Stromal cell of bone marrow (primary cell): ENCODE measurements around the gene KCNAB1.
"Not testable (repeated sequence)": the region's sequence is repeated elsewhere in the genome, so short reads cannot be mapped to it uniquely, and the experiment has no call there.

Source experiments
- DNase-seq: peaks from one replicate; pipeline ENCODE4 v3.0.0-alpha.2; 2012; ENCODE audit warnings: low read depth

Gene KCNAB1

DNA sequence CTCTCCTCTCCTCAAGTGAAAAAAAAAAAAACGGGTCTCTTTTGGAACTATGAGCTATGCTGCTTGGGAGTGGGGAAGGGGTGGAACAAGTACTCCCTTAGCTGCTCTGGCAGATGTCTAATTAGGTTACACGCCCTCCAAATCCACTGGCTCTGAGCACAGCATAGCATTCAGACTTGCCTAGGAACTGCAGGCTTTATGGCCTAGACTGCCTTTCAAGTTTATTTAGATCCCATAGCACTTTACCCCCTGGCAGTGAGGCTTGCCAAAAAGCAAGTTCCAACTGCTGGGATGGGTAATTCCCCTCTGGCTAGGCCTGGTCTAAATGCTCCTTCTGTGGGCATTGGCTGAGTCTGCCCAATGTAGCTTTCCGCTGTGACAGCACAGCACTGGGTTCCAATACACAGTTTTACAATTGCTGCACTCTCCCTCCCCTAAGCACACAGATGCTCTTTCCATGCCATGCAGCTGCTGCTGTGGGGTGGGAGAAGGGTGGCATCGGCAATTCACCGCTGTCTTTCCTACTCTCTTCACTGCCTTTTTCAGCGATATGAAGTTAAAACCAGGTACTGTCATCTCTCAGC, 152.8 kb downstream of the KCNAB1 start:
- no peak for DNase-seq

DNA sequence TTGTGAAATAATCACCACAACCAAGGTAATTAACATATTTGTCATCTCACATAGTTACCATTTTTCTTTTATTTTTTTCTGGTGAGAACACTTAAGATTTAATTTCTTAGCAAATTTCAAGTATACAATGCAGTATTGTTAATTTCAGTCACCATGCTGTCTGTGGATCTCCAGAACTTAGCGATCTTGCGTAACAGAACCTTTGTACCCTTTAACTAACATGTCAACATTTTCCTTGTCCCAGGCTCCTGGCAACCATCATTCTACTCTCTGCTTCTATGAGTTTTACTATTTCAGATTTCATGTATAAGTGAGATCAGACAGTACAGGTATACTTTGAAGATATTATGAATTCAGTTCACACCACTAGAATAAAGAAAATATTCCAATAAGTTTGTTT, 154.4 kb downstream of the KCNAB1 start:
- no peak for DNase-seq

DNA sequence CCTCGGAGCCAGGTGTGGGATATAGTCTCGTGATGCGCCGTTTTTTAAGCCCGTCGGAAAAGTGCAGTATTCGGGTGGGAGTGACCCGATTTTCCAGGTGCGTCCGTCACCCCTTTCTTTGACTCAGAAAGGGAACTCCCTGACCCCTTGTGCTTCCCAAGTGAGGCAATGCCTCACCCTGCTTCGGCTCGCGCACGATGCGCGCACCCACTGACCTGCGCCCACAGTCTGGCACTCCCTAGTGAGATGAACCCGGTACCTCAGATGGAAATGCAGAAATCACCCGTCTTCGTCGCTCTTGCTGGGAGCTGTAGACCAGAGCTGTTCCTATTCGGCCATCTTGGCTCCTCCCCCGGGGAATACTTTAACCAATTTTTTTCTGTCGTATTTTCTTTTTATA, 164.3 kb downstream of the KCNAB1 start:
- not testable (repeated sequence) for DNase-seq

DNA sequence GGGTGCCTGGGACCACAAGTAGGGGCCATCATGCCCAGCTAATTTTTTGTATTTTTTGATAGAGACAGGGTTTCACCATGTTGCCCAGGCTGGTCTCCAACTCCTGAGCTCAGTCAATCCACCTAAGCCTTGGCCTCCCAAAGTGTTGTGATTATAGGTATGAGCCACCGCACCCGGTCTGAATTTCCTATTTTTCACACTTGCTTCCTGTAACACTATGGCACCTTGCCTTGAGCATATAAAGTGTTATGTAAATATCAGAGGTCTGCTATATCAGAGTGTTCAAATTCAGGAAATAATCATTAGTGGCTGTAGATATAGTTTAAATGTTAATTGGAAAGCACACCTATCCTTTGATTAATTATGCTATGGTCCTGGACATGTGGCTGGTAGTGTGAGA, 165.2 kb downstream of the KCNAB1 start:
- DNase-seq, result no peak

DNA sequence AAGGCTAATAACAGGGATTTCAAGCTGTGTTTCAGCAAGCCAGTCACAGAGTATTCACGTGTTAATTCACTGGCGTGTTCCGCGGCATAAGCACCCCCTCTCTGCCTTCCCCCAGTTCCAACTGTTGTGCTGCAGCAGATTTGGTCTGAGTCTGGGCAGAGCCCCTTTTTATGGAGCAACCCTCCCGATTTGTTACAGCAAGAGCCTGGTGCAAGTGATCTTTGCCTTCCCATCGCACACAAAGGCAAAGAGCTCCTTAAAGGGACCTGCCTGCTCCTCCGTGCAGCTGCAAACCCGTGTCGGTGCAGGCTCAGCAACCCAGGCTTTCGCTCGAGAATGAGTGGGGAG, 170.5 kb downstream of the KCNAB1 start:
- DNase-seq, result no peak

DNA sequence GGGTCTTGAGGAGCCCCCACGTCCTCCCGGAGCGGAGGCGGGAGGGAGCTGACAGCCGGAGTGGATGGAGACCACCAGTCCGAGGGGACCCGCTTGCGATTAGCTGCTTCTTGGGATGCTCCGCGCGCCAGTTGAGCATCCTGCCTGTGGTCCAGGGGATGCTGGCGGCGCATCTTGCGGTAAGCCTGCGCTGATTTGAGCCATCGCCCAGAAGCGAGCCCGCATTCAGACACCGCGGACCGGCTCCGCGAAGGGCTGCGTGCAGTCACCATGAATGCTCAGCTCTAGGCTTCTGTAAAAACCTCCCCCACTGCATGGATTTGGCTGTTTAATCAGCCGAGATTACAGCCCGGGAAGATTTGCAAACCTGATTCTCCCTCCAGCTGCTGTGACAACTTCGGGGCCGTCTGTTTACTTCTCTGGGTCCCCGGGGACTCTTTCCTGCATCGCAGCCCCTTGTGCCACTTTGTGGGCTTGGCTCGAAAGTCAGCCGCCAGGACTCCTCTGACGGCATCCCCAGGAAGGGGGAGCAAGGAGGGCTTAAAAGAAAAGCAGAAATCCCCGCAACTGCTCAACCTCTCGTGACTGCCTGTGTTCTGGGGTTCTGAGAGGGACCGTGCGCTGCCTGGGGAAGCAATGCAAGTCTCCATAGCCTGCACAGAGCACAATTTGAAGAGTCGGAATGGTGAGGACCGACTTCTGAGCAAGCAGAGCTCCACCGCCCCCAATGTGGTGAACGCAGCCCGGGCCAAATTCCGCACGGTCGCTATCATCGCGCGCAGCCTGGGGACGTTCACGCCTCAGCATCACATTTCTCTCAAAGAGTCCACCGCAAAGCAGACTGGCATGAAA, 171.1 kb downstream of the KCNAB1 start:
- DNase-seq, result no peak

DNA sequence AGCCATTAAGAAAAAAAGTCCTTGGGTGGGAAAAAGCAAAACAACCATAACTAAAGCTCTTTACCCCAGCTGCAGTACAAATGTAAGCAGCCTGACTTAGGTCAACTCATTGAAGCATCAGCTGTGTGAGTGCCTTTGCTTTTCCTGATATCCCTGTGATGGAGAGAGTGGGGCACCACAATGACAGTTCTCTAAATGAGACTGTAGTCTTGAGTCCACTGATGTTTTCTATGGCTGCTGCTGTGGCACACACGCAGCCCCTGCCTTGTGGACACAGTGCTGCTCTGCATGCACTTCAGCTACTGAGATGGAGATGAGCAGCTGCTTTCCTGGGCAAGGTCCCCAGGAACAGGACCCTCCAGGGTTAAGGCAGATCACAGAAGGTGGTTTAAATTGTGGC, 173.2 kb downstream of the KCNAB1 start:
- no peak for DNase-seq

DNA sequence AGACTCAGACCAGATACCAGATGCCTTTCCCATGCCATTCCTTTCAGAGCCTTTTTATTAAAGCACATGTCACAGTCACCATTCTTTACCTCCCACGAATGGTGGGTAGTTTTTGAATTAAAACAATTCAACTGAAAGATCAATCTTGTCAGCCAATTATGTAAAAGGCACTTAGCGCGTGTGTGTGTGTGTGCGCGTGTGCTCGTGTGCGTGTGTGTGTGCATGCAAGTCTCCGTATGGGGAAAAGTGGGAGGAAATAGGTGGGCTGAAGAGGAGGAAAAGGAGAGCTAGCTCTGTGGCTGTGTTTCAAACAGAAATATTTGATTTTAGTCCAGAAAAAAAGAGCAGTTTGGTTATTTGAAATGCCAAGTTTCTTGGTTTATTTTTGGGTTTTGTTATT, 177.2 kb downstream of the KCNAB1 start:
- DNase-seq, result no peak

DNA sequence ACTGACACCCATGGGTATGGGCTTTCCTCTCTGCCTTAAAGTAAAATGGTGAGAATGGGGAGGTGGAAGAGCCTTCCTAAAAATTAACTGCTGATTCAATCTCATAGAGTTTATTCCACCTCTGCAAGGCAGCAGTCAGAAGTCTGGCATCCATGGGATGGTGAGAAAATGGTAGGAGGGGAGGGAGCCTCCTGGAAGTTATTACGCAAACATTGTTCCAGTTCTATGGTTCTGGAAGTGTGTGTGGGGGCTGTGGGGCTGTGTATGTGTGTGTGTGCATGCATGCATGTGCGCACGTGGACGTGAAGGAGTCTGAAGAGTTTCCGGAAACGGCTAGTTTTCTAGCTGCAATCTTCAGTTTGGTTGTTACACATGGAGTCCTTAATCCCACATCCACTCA, 177.6 kb downstream of the KCNAB1 start:
- DNase-seq, result no peak

DNA sequence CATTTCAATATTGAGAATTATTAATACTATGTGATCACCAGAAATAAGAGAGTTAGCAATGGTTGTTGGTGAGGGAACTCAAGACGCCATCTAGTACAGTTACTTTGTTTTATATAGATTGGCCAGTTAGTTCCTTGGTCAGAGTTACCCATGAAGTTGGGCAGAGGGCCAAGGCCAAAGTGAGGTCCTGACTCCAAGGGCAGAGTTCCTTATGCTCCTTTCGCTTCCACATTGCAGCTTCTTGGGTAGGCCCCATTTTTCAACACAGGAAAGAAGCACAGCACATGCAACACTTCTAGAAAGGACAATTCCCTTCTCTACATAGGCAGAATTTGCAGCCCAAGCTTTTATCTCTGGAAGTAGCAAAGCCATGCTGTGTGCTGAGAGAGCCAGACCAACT, 178.6 kb downstream of the KCNAB1 start:
- no peak for DNase-seq

DNA sequence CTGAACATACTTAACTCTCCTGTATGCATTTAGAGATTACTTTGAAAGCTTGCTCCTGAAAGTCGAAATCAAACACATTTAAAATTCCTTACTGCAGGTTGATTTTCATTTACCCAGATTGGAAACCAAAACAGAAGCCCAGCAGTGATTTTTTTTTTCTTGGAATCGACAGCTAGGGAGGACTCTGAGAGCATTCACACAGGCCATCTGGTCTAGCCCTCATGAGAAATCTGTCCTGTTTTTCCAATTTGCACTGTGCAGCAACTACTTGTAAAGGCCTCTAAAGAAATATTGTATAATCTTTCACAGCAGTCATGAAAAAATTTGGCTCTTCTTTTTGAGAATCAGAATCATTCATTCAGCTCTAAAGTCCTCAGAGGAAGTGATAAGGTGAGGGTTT, 179.2 kb downstream of the KCNAB1 start:
- DNase-seq, result no peak

DNA sequence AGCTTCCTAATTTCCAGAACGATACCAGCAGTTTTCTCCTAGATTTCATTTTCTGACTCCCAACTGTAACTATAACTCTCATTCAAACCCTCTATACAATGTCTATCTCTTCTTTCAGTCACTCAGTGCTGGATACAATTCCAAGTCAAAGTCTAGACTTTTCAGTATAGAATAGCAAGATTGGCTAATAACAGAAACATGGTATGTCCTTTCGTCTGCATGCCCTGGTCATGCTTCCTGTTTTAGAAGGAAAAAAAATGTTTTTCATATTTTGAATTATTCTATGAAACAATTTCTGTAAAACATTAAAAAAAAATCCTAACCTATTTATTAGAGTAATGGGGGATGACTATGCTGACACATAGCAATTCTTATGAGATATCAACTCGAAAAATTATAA, 180.0 kb downstream of the KCNAB1 start:
- DNase-seq, result no peak

DNA sequence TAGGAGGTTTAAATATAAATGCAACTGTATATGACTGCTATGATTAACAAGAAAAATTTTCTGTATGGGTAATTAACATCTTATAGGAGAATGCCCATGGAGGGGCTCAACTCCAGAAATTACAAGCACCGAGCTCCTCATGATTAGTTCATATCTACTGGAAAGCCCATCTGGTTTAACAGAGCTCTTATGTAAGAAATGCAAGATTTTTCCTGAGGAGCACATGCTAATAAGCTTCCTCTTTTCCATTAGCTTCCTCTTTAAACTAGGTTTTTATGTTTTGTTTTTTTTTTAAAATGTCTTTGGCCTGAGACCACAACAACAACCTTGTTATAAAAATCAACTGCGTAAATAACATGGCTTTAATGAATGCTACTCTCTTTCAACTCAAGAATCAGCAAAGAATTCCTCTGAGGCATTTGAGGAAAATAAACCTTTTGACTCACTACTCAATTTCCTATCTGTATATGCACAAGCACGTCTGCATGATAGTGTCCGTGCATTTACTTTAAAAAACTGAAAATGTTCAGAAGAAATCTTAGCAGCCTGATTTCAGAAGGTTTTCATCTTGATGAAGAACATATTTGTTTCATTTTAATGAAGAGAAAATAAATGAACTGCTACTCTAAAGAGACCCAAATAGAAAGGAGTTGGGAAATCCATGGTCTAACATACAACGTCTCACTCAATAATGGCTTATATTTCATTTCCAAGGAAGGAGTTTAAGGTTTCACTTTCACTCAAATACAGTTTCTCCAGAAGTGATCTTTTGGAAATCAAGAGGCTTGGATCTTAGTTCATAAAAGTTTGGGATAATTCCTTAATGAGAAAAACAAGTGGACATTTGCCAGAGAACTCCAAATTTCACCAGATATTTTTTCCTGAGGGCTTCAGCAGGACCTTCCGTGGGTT, 180.8 kb downstream of the KCNAB1 start:
- DNase-seq, result no peak

DNA sequence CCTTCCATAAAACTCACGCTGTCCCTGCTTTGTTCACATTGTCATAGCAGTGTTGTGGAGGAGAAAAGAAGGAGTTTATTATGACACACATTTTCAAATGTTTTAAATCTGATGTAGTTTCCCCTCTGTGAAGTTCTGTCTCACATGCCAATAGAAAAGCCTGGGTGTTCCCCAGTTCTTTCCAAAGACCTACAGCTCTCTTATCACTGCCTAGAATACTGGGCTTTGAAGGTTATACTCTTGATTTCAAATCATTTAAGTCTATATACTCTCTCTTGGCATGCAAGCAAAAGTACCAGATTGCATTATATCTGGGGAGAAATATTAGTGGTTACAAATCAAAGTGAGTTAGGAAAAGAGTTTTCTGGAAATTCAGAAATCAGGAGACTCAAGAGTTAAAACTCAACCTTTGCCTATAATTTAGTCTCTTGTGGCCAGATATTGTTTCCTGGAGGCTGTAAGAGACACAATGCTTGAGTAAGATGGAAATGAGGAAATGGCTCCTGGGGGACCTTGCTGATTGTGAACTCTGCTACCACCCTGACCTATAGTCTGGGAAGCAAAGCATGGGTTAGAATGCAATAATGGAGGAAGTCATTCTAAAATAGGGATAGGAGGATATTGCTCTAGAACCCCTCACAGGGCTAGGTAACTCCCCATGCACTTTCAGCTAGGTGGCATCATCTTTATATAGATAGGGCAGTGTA, 182.8 kb downstream of the KCNAB1 start:
- no peak for DNase-seq

DNA sequence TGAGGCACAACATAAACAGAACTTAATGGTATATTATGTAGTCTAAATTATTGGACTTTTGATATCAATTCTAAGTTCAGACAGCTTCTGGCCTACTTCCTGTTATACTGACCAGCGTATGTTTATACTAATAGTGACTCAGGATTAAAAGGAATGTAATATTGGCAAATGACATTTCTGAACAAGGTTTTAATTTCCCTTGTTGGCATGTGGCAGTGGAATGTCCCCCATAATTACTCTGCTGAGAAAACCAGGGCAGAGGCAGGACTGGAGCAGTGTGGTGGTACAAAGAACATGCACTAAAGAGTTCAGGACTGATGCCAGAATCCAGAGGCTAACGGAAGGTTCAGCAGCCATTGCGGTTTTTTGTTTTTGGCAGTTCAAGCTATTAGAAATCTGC, 184.0 kb downstream of the KCNAB1 start:
- peak; percentile 19 for DNase-seq

DNA sequence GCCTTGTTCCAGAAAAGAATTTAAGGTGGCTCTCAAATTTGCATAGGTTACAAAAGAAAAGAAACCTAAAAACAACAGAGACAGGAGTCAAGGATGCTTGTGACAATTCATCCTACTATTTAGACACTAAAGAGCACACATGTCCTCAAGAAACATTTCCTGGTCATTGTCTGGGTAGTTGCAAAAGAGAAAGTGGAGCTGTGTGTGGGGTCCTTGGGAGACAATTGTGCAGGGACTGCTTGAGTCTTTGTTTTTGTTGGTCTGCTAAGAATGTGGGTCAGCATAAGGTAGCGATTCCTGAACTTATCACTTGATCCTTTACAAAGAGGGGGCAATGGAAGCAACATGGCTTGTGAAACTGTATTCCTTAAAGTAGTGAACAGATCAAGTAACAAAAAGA, 185.3 kb downstream of the KCNAB1 start:
- no peak for DNase-seq

DNA sequence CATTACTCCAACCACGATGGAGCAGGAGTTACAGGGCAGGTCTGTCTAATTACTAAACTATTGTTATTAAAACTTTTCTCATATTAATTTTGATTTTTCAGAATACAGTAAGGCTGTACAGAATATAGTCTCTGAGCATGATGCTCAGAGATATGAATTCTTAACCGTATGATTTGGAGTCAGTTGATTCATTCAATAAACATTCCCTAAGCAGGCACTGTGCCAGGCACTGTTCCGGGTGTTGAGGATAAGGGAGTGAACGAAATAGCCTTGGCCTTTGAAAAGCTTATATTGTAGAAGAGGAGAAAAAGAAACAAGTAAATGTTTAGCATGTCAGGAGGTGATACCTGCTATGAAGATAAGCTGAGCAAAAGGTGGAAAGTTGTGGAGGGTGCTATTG, 187.3 kb downstream of the KCNAB1 start:
- peak; percentile 78 for DNase-seq

DNA sequence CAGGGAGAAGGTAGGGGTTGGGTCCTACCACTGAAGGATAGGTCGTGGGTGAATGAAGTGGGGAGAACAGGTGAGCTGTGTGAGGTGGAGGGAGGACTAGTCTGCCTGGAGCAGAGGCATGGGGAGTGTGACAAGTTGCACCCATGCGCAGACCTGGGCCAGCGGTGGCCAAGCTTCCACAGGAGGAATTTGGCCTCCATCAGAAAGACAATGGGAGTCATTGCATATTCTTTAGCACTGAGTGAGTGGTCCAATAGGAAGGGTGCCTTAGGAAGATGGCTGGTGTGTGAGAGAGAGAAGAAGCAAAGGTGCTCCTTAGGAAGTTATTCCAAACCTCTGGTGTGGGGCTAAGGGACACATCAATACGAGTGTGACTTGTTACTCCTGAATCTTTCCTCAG, 191.1 kb downstream of the KCNAB1 start:
- no peak for DNase-seq

DNA sequence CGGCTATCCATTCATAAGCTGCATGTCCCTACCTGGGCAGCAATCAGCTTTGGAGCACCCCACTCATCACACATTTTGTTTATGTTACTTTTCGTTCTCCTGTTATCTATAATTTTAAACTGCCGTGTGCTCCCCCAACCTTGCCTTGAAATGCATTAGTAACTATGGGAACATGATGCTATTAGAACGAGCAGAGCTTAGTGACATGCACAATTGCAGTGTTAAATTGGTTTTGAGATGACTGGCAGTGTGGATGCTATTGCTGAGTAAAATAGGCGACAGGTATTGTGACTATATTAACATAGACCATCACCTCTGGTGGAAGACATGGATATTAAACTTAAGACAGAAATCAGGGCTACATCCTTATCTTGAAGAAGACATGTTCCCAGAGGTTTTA, 191.6 kb downstream of the KCNAB1 start:
- no peak for DNase-seq

DNA sequence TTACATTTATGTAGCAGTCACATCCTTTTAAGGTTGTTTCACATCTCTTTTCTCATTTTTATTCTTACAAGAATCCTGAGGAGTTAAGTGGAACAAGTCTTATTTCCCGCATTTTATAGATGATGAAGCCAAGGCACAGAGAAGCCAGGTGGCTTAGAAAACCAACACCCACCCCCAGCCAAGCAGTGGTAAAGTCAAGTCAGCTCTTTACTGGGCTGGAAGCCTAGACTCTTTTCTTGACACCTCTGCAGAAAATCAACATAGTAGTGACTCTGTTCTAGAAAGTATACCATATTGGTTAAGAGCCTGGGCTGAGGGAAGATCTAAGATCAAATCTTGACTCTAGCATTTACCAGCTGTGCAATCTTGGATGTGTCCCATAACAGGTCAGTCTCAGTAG, 195.7 kb downstream of the KCNAB1 start:
- no peak for DNase-seq

DNA sequence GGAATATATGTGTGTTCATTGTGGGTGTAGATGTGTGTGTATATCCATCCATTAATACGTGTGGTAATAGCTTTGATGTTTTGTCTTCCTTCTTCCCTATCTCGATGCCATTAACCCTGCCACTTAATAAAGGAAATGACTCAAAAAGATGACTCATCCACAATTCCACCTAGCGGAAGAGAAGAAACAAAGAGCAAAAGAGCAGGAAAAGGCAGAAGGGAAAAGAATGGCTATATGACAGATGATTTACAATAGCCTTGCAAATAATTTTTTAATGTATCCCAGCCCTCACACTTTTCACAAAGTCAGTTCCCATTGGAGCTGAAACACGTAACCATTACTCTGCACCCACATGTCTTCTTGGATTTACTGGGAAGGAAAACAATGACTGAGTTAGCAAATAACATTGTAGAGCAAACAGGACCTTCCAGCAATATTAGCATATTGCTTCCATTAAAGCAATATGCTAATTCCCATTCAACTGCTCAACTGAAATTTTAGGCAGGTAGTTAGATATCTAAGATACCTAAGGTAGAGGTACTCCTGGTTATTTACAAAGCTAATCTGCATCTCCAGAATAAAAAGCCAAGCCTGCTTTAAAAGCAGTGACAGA, 197.2 kb downstream of the KCNAB1 start:
- DNase-seq, result no peak

DNA sequence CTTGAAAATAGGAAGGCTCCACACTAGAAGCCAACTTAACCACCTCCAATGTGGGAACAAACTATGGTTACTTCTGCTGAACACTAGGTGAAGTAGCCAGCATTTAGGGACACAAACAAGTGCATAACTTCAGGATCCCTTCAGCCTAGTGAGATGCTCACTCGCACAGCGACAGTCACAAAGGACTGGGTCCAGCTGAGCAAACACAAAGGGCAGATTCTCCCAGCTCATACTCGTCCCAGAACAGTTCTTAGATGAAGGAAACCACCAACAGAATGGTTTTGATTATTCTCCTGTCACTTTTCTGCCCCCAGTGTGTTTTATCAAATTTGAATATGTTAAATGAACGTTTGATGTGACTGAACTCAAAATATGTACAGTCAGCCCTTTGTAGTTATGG, 201.6 kb downstream of the KCNAB1 start:
- no peak for DNase-seq
